ENCODE results near the gene COL3A1. TPM values are rescaled to one million over a fixed set of nuclear protein-coding genes. Genes with fewer than 3 reads are reported as not detected.

Gene COL3A1
- total RNA-seq, 1 donor from 2014 or later, result not detected

- Histone ChIP-seq H3K36me3 (no peaks in the 10 kb centered on the region), H3K9ac (no peak overlapping the region), H3K9me3 (ENCODE audit: low read depth) (no peaks in the 10 kb centered on the region), H3K4me2 (no peak overlapping the region), H4K20me1 (ENCODE audit: low read depth) (no peaks in the 10 kb centered on the region), H3K27ac (no peak overlapping the region), H3K27me3 (no peaks in the 10 kb centered on the region), H3F3A (ENCODE audit: low read depth) (no peaks in the 10 kb centered on the region), H3K79me2 (ENCODE audit: low read depth) (no peaks in the 10 kb centered on the region), H3K4me1 (no peaks in the 10 kb centered on the region), H2AFZ (replicated peaks) (no peak overlapping the region), H3K4me3 (no peak overlapping the region)
- Mint-ChIP-seq H3K27ac (no peak overlapping the region), H3K4me1 (no peaks in the 10 kb centered on the region), H3K27me3 (ENCODE audit: insufficient read depth, low read depth) (peaks cover 2% of the 10 kb centered on the region), H3K4me3 (no peak overlapping the region), H3K9me3 (no peaks in the 10 kb centered on the region), H3K36me3 (no peaks in the 10 kb centered on the region)
- no peak for DNase-seq (ENCODE audit: low spot score)
- TF ChIP-seq CTCF (IDR thresholded peaks at IDR 0.05) (no peak), EZH2 (IDR thresholded peaks at IDR 0.05) (no peak), EZH2phosphoT487 (IDR thresholded peaks at IDR 0.05) (no peak)
Measured at GRCh38 chr2:188956961-188957360, 17.2 kb upstream of the COL3A1 start.

- H3K36me3 ChIP-seq, result no peaks in the 10 kb centered on the region
- H3K27me3 Mint-ChIP-seq (ENCODE audit: insufficient read depth, low read depth), result peaks cover 2% of the 10 kb centered on the region
- no peaks in the 10 kb centered on the region for H4K20me1 ChIP-seq (ENCODE audit: low read depth)
- no peak overlapping the region for H2AFZ ChIP-seq (replicated peaks)
- no peaks in the 10 kb centered on the region for H3F3A ChIP-seq (ENCODE audit: low read depth)
- H3K4me1 Mint-ChIP-seq, result no peaks in the 10 kb centered on the region
- no peak overlapping the region for H3K9ac ChIP-seq
- no peaks in the 10 kb centered on the region for H3K27me3 ChIP-seq
- no peak overlapping the region for H3K4me3 Mint-ChIP-seq
- DNase-seq (ENCODE audit: low spot score), result no peak
- H3K4me2 ChIP-seq, result no peak overlapping the region
- H3K9me3 Mint-ChIP-seq, result no peaks in the 10 kb centered on the region
- H3K36me3 Mint-ChIP-seq, result no peaks in the 10 kb centered on the region
- no peak overlapping the region for H3K4me3 ChIP-seq
- no peak overlapping the region for H3K27ac Mint-ChIP-seq
- no peaks in the 10 kb centered on the region for H3K9me3 ChIP-seq (ENCODE audit: low read depth)
- no peak for TF ChIP-seq CTCF (IDR thresholded peaks at IDR 0.05)
- TF ChIP-seq EZH2phosphoT487 (IDR thresholded peaks at IDR 0.05), result no peak
- no peak for TF ChIP-seq EZH2 (IDR thresholded peaks at IDR 0.05)
- H3K4me1 ChIP-seq, result no peaks in the 10 kb centered on the region
- no peak overlapping the region for H3K27ac ChIP-seq
- no peaks in the 10 kb centered on the region for H3K79me2 ChIP-seq (ENCODE audit: low read depth)
Measured at GRCh38 chr2:188957646-188958045, 16.5 kb upstream of the COL3A1 start.

GRCh38 chr2:188963741-188964140, 10.4 kb upstream of the COL3A1 start:
- TF ChIP-seq EZH2phosphoT487 (IDR thresholded peaks at IDR 0.05) (no peak), CTCF (IDR thresholded peaks at IDR 0.05) (no peak), EZH2 (IDR thresholded peaks at IDR 0.05) (no peak)
- Histone ChIP-seq H3K27ac (no peak overlapping the region), H3K4me1 (no peaks in the 10 kb centered on the region), H2AFZ (replicated peaks) (no peak overlapping the region), H4K20me1 (ENCODE audit: low read depth) (no peaks in the 10 kb centered on the region), H3F3A (ENCODE audit: low read depth) (no peaks in the 10 kb centered on the region), H3K4me3 (no peak overlapping the region), H3K9ac (no peak overlapping the region), H3K79me2 (ENCODE audit: low read depth) (no peaks in the 10 kb centered on the region), H3K4me2 (no peak overlapping the region), H3K36me3 (no peaks in the 10 kb centered on the region), H3K9me3 (ENCODE audit: low read depth) (no peaks in the 10 kb centered on the region), H3K27me3 (no peaks in the 10 kb centered on the region)
- H3K27me3 Mint-ChIP-seq (ENCODE audit: insufficient read depth, low read depth), result no peaks in the 10 kb centered on the region
- H3K4me3 Mint-ChIP-seq, result no peak overlapping the region
- no peaks in the 10 kb centered on the region for H3K4me1 Mint-ChIP-seq
- no peaks in the 10 kb centered on the region for H3K36me3 Mint-ChIP-seq
- no peak for DNase-seq (ENCODE audit: low spot score)
- H3K9me3 Mint-ChIP-seq, result no peaks in the 10 kb centered on the region
- H3K27ac Mint-ChIP-seq, result no peak overlapping the region
